NCI-H1105 (cell line): ENCODE results near the gene NSL1.

Source experiments
- DNase-seq: peaks from one replicate; lab custom pipeline; 2025; lab: John Stamatoyannopoulos, UW

The NSL1 gene

DNA sequence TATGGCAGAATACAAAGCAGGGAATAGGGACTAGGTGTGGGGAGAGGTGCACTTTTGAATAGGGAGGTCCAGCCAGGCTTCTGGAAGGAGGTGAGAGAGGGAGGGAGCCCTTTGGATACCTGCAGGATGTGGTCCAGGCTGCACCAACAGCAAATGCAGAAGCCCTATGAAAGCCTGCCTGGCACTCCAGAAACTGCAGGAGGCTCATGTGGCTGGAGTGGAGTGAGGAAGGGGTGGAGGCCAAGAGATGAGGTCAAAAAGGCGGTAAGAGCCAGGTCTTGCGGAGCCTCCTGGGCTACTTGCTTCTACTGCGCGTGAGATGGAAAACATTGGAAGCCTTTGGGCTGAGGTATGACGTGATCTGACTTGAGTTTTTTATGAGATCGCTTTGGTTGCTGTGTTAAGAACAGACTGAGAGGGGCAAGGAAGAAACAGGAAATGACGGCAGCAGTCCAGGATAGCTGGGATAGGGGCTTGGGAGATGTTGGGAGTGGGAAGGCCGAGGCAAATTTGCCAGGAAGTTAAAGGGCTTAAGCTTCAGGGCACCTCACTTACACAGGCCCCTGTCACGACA, 87.5 kb downstream of the NSL1 start:
- no peak for DNase-seq

- no peak for DNase-seq
Measured at GRCh38 chr1:212702672-212703071, 88.9 kb downstream of the NSL1 start.

- DNase-seq, result no peak
Measured at GRCh38 chr1:212701910-212702309, 89.7 kb downstream of the NSL1 start.

GRCh38 chr1:212700892-212701819, 90.4 kb downstream of the NSL1 start:
- DNase-seq, result no peak

DNA sequence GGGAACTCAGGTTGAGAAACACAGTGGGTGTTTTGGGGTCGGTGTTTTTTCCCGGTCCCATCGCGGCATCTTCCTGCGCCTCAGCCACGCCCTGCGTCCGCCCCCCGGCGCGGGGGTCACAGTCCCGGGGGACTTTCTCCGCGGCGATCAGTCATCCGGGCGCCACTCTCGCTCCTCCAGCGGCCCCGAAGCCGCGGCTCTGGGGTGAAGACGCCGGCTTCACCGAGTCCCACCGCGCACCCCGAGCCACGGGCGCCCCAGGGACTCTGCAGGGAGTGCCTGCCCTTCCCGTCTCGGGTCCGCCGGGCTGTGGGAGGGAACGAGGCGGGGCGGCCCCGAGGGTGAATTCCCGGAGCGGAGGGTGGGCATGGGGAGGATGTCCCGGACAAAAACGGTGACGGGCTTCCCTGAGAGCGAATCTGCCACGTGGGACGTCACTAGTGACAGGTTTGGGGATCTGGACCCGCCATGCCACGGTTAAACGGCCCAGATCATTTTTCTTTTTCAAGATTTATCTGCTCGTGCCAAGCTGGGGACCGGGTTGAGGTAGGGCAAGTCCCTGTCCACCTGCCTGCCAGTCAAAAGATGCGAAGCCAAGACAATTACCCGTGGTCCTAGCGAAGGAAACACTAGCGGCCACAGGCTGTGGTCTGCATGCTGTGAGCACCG, 91.2 kb downstream of the NSL1 start:
- DNase-seq, result peak; percentile 15

- DNase-seq, result peak; percentile 24
Measured at GRCh38 chr1:212699625-212700222, 91.9 kb downstream of the NSL1 start, which contains the start of gene BATF3. Gene BATF3, minus strand, starts transcription at chr1:212699840. Its CDS starts 78 bp downstream, at chr1:212699762.

- peak; percentile 51 for DNase-seq
Measured at GRCh38 chr1:212699104-212699624, 92.4 kb downstream of the NSL1 start.

DNA sequence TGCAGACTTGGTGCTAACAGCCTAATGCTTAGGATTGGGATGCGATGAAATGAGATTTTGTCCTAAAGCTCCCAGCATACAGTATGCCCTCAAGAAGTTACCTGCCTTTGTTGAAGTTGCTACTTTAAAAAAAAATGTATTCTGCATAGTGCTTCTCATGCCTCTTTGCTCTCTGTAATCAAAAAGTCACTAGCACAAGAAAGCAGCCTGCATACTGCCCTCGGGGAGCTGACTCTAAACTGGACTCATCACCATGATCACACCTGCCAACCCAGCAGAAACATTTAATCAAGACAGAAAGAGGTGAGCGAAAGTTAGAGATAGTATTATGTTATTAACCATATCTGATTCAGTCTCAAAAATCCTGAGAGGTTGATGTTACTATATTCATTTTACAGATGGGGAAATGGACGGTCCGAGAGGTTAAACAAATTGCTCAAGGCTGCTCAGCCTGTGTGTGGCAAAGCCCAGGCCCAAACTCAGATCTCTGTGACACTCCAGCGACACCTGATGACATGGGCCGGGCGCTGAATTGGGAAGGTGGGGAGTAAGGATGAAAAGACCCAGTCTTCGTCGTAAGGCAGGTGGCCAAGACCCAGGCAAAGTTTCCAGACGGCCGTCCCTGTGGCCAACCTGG, 93.0 kb downstream of the NSL1 start:
- no peak for DNase-seq

DNA sequence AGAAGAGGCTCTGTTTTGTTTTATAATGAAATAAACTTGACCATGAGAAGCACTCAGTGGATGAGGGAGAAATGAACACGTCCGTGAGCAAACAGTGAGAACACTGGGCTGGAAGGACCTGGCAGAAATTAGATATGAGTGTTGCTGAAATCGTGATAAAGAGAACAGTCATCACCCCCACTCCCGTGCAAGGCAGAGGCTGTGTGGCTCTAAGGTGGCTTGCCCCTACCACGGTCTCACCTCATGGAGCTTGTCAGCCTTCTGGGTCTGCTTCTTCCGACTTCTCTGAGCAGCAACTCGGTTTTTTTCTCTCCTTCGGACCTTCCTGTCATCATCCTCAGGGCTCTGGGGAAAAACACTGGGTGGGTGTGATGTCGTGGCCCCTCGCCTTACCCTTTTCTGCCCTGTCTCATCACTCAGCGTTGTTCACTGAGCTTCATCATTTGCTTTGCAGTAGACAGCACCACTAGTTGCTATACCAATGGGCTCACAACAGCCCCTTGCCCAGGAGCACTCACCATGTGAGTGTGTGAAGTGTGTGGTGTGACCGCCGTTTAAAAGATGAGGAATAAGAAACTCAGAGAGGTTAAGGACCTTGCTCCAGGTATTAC, 94.8 kb downstream of the NSL1 start:
- DNase-seq, result no peak

DNA sequence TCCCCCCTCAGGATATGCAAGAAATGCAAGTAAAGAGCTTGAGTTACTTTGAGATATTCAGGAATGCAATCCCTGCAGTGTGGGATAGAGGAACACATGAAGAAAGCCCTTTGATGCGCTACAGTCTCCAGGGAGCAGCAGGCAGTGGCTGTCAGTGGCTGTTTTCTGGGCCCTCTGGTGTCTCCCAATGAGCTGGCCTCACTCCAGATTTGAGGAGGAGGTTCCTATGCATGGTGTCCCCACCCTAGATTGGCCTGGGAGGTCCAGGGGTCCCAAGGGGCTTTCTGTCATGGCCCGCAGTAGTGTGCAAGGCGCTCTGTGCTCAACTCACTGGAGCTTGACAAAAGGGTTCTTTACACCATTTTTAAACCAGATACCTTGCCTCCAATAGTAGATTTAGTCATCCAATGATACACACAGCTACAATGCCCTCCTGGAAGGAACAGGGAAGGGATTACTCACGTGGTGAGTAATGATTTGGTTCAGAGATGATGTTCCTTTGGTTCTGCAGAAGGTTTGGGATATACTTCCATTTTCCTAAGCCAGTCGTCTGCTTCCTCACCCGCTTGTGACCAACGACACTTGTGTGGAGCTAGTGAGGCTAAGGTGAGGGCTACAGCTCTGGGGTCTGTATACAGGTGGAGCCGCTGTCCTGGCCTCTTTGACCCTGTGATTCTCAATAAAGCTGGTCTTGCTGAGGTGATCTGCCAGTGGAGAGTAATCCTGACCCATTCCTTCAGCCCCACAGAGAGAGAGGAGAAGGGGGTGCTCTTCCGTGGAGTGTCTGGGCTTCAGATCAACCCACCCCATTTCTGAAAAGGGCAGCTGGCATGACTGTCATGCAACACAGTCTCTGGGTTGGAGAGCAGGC, 98.6 kb downstream of the NSL1 start:
- DNase-seq, result no peak

- no peak for DNase-seq
Measured at GRCh38 chr1:212691561-212692071, 100.0 kb downstream of the NSL1 start.

DNA sequence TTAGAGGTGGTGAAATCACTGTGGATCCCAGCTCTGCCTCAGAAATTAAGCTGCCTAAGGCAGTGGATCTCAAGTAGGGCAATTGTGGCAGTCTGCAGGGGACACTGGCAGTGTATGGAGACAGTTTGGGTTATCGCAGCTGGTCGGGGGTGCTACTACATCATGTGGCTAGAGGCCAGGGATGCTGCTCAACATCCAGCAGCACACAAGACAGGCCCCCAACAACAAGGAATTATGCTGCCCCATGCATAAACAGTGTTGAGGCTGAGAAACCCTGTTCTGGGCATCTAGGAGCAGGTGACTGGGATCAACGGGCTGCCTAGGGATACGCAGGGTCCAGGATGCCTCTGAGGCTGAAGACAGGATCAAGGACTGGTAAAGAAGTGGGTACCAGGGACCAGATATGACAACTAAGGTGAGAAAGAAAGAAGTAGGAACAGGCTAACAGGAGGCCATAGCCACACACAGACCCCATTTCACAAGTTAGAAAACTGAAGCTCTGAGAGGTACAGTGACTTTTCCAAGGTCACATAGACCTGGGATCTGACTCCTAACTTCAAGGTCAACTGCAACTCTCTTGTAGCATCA, 100.7 kb downstream of the NSL1 start:
- DNase-seq, result no peak

DNA sequence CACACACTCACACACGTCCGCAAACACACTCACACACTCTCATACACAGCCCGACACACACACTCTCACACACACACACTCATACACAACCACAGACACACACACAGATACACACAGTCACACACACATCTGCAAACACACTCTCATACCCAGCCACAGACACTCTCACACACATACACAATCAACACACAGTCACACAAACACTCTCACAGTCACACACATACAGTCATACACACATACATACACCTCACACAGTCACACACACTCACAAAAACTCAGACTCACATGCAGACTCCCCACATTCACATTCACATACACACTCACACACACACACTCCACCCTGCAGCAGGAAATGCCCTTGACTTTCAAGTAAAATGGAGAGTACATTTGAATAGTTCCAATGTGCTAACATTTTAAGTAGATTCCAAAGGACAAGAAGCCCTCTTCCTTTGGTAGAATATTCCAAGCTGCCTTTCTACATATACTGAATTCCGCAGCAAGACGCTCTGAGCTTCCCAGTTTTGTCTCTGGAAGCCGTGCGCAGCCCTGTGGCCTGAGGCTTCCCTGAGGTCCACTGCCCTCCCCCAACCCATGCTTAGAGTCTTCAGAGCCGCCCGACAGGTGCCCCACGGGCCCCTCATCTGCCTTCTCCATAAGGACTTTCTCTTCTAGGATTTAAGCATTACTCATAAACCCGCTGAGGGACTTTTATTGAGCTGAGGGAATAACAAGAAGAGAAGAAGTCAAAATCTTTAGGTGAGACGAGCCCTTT, 101.6 kb downstream of the NSL1 start:
- no peak for DNase-seq

DNA sequence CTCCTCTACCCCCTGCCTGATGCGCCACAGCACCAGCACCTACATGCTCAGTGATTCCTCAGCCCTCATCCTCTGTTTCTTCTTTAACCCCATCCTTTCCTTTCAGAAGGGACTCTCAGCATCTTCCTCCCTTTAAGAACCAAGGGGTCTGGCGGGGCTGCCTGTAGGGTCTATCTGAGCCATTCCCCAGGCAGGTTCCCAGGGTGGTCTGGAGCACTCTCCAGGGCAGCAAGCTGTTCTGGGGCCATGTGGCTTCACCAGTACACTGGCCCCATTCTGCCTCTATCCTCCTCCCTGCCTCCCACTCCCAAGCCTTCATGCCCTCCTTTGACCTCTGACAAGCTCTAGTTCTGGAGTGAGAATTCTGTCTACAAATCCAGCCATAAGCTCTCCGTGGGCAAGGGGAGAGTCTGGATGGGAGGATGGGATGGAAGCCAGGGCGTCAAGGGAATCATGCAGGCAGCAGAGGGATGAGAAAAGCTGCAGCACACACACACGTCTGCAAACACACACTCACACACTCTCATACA, 102.3 kb downstream of the NSL1 start:
- DNase-seq, result no peak

- DNase-seq, result no peak
Measured at GRCh38 chr1:212688341-212689047, 103.1 kb downstream of the NSL1 start.

DNA sequence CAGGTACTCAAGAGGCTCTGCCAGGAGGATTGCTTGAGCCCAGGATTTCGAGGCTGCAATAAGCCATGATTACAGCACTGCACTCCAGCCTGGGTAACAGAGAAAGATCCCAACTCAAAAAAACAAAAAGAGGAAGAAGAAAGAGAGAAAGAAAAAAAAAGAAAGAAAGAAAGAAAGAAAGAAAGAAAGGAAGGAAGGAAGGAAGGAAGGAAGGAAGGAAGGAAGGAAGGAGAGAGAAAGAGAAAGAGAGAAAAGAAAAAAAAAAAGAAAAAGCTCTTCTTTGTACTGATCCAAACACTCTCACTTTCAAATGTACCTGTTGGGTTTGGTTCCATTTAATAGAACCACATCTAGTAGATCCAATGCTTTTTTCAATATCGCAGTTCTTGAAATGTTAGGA, 103.8 kb downstream of the NSL1 start:
- DNase-seq, result no peak

GRCh38 chr1:212686591-212686990, 105.0 kb downstream of the NSL1 start:
- no peak for DNase-seq

GRCh38 chr1:212686069-212686468, 105.5 kb downstream of the NSL1 start:
- DNase-seq, result no peak
